ENCODE measurements around the gene FTCD. TPM values are rescaled to one million over a fixed set of nuclear protein-coding genes. Genes with fewer than 3 reads are reported as not detected.
A peak's percentile ranks its signal among the peaks of the same experiment; 100 is the strongest.

The FTCD gene
- total and polyA plus RNA-seq, 10 of the 15 experiments (the other 5 are each of a cell fraction or from before 2014, with no cell fraction given), result 0.27 to 0.28 TPM; not detected in 8

DNA sequence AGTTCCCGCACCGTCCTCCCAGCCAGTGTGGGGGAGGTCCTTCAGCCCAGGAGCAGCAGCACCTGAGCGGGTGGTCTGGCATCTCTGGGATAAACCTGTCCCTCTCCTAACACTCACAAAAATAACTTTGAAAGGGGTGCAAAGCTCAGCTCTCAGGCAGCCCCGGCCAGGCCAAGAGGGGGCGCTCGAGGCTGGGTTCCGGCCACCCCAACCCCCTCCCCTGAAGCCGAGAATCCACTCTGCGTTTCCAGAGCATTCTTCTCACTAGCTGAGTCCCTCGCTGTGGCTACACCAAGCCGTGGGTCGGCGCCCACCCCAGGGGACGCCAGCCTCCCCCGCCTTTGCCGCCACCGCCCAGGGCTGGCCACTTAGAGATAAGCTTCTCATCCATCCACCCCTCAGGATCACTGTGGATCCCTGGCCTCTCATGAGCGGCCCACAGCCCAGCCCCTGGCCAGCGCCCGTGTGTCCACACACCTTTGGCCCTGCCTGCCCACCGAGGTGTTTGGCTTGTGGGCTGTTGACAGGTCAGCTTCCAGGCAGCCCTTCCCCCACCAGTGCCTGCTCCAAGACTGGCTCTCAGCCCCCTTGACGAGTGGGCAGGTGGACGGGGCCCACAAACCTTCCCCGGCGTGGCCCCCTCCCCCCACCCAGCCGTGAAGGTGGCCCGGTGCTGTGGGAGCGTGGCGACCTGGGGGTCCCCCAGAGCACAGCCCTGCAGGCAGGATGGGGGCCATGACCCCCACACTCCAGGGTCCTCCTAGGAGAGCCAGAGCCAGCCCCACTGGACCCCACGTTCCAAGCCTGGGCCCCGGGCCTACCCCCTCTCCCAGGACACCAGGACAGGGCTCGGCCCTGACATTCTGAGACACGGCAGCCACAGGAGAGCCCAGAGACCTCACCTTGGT, 1.9 kb downstream of the FTCD start:
- intact Hi-C loops (cut with micrococcal nuclease; ENCODE audit: unreplicated experiment) (no loop called here), in situ Hi-C loops (cut with MboI) (no loop called here)
- TF ChIP-seq, protein P1, sequence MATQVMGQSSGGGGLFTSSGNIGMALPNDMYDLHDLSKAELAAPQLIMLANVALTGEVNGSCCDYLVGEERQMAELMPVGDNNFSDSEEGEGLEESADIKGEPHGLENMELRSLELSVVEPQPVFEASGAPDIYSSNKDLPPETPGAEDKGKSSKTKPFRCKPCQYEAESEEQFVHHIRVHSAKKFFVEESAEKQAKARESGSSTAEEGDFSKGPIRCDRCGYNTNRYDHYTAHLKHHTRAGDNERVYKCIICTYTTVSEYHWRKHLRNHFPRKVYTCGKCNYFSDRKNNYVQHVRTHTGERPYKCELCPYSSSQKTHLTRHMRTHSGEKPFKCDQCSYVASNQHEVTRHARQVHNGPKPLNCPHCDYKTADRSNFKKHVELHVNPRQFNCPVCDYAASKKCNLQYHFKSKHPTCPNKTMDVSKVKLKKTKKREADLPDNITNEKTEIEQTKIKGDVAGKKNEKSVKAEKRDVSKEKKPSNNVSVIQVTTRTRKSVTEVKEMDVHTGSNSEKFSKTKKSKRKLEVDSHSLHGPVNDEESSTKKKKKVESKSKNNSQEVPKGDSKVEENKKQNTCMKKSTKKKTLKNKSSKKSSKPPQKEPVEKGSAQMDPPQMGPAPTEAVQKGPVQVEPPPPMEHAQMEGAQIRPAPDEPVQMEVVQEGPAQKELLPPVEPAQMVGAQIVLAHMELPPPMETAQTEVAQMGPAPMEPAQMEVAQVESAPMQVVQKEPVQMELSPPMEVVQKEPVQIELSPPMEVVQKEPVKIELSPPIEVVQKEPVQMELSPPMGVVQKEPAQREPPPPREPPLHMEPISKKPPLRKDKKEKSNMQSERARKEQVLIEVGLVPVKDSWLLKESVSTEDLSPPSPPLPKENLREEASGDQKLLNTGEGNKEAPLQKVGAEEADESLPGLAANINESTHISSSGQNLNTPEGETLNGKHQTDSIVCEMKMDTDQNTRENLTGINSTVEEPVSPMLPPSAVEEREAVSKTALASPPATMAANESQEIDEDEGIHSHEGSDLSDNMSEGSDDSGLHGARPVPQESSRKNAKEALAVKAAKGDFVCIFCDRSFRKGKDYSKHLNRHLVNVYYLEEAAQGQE (IDR thresholded peaks at IDR 0.05; ENCODE audit: low read depth, low read length), result no peak
- TF ChIP-seq ZNF207 (IDR thresholded peaks at IDR 0.05; ENCODE audit: borderline replicate concordance) (0 out of 2 replicates have a peak, but pooled peaks have one; percentile 26), FOXK2 (IDR thresholded peaks at IDR 0.05) (no peak), CHD2 (IDR thresholded peaks at IDR 0.05; ENCODE audit: borderline replicate concordance, low read depth, low read length) (0 out of 2 replicates have a peak, but pooled peaks have one; percentile 35), RAD21 (IDR thresholded peaks at IDR 0.05; ENCODE audit: insufficient read depth, low read depth, low read length) (peak; percentile 50), BCL11A (IDR thresholded peaks at IDR 0.05; ENCODE audit: low read depth, low read length) (no peak), SMC3 (IDR thresholded peaks at IDR 0.05; ENCODE audit: borderline replicate concordance, low read length) (peak; percentile 33; the same call in 1 of the 2 replicates)
- TF ChIP-seq, protein P2, sequence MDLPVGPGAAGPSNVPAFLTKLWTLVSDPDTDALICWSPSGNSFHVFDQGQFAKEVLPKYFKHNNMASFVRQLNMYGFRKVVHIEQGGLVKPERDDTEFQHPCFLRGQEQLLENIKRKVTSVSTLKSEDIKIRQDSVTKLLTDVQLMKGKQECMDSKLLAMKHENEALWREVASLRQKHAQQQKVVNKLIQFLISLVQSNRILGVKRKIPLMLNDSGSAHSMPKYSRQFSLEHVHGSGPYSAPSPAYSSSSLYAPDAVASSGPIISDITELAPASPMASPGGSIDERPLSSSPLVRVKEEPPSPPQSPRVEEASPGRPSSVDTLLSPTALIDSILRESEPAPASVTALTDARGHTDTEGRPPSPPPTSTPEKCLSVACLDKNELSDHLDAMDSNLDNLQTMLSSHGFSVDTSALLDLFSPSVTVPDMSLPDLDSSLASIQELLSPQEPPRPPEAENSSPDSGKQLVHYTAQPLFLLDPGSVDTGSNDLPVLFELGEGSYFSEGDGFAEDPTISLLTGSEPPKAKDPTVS (IDR thresholded peaks at IDR 0.05; ENCODE audit: low read depth, low read length), result peak; percentile 72; the same call in 1 of the 2 replicates
- TF ChIP-seq, protein P3, sequence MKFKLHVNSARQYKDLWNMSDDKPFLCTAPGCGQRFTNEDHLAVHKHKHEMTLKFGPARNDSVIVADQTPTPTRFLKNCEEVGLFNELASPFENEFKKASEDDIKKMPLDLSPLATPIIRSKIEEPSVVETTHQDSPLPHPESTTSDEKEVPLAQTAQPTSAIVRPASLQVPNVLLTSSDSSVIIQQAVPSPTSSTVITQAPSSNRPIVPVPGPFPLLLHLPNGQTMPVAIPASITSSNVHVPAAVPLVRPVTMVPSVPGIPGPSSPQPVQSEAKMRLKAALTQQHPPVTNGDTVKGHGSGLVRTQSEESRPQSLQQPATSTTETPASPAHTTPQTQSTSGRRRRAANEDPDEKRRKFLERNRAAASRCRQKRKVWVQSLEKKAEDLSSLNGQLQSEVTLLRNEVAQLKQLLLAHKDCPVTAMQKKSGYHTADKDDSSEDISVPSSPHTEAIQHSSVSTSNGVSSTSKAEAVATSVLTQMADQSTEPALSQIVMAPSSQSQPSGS (IDR thresholded peaks at IDR 0.05; ENCODE audit: low read length), result no peak
- TF ChIP-seq, protein P4, sequence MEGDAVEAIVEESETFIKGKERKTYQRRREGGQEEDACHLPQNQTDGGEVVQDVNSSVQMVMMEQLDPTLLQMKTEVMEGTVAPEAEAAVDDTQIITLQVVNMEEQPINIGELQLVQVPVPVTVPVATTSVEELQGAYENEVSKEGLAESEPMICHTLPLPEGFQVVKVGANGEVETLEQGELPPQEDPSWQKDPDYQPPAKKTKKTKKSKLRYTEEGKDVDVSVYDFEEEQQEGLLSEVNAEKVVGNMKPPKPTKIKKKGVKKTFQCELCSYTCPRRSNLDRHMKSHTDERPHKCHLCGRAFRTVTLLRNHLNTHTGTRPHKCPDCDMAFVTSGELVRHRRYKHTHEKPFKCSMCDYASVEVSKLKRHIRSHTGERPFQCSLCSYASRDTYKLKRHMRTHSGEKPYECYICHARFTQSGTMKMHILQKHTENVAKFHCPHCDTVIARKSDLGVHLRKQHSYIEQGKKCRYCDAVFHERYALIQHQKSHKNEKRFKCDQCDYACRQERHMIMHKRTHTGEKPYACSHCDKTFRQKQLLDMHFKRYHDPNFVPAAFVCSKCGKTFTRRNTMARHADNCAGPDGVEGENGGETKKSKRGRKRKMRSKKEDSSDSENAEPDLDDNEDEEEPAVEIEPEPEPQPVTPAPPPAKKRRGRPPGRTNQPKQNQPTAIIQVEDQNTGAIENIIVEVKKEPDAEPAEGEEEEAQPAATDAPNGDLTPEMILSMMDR (IDR thresholded peaks at IDR 0.05 in 2 of 3, conservative IDR thresholded peaks at IDR 0.05 in 1 of 3; ENCODE audit: control insufficient read depth in 2 of 3, extremely low read depth in 1 of 3, insufficient read depth in 1 of 3, low read depth in 3 of 3, low read length in 3 of 3), result peak; percentile 65 to 71 (median 68)
- TF ChIP-seq, protein P5, sequence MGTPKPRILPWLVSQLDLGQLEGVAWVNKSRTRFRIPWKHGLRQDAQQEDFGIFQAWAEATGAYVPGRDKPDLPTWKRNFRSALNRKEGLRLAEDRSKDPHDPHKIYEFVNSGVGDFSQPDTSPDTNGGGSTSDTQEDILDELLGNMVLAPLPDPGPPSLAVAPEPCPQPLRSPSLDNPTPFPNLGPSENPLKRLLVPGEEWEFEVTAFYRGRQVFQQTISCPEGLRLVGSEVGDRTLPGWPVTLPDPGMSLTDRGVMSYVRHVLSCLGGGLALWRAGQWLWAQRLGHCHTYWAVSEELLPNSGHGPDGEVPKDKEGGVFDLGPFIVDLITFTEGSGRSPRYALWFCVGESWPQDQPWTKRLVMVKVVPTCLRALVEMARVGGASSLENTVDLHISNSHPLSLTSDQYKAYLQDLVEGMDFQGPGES (IDR thresholded peaks at IDR 0.05), result no peak
- SMC1A ChIA-PET (ENCODE audit: uncharacterized antibody, unreplicated experiment), result interaction anchor here (1.0 to 1.8 kb wide), 2 partner anchors 10 to 22 kb away, joined by 3 to 7 read pairs; no protein-coding TSS in a partner anchor
- RAD21 ChIA-PET (ENCODE audit: unreplicated experiment), result interaction anchor here (1.0 kb wide), 1 partner anchor 131 kb away, joined by 3 read pairs; no protein-coding TSS in a partner anchor
- no TSS peak for BruUV-seq (replicated peaks)
- Histone ChIP-seq H3K79me2 (ENCODE audit: control insufficient read depth, insufficient read depth, low read length) (no peaks in the 10 kb centered on the region), H3K4me3 (no peak overlapping the region), H3K9ac (ENCODE audit: control insufficient read depth, insufficient read depth, low read length) (no peak overlapping the region), H4K20me1 (ENCODE audit: control insufficient read depth, insufficient read depth) (no peaks in the 10 kb centered on the region), H3K36me3 (ENCODE audit: control insufficient read depth in 2 of 2, insufficient read depth in 2 of 2, low read length in 1 of 2) (no peaks in the 10 kb centered on the region), H3K27ac (ENCODE audit: control insufficient read depth, insufficient read depth) (no peak overlapping the region), H2AFZ (ENCODE audit: control insufficient read depth, low read depth, low read length) (no peak overlapping the region; the same call in 1 of the 2 replicates), H3K9me3 (replicated peaks; ENCODE audit: control insufficient read depth, insufficient read depth, low read length) (no peaks in the 10 kb centered on the region), H3K27me3 (replicated peaks in 1 of 2; ENCODE audit: control insufficient read depth in 2 of 2, insufficient read depth in 2 of 2, low read length in 1 of 2) (no peaks in the 10 kb centered on the region), H3K4me1 (ENCODE audit: control insufficient read depth, insufficient read depth, low read length) (no peaks in the 10 kb centered on the region), H3K4me2 (ENCODE audit: control insufficient read depth, insufficient read depth) (0 out of 2 replicates have a peak overlapping the region, but pooled peaks have one; percentile 13)
- POLR2A ChIA-PET, result no interaction called here
- peak; percentile 88 for ATAC-seq
- no peak for DNase-seq (ENCODE audit: low read depth, low spot score)
- 27% methylated on average over 30 of the region's 33 CpGs for WGBS (ENCODE audit: insufficient coverage, insufficient replicate concordance, low lambda C conversion rate, missing lambda C conversion rate)
- CTCF ChIA-PET, result interaction anchor here (0.9 to 2.4 kb wide), 7 partner anchors 10 to 310 kb away, joined by 3 to 11 read pairs (median 4); a partner anchor contains a TSS
- no peak for FAIRE-seq

Data from GM12878 (cell line).